Stimulated activated CD4-positive, alpha-beta T cell treated with anti-CD3 and anti-CD28 coated beads, Interleukin-4, amount 100 ng/mL, for 48 hours (primary cell): Measurements from ENCODE around the gene IL18.
"Not testable (repeated sequence)": the region's sequence is repeated elsewhere in the genome, so short reads cannot be mapped to it uniquely, and the experiment has no call there.

Experiments
- DNase-seq, 2 donors: peaks; one replicate each; pipeline ENCODE4 v3.0.0-alpha.2; 2020; ENCODE audit warnings: low read depth in 2 of 2

Gene IL18

GRCh38 chr11:112121981-112122615 is 41.8 kb downstream of the IL18 start:
- DNase-seq = no peak

- DNase-seq = no peak
These were observed 45.7 kb downstream of the IL18 start for GRCh38 chr11:112118176-112118575.

- DNase-seq = no peak
These were observed 48.5 kb downstream of the IL18 start for GRCh38 chr11:112115386-112115785.

GRCh38 chr11:112114460-112114859 is 49.4 kb downstream of the IL18 start:
- no peak for DNase-seq

- no peak for DNase-seq
These were observed 50.1 kb downstream of the IL18 start for GRCh38 chr11:112113539-112114457.

- no peak for DNase-seq
These were observed 57.8 kb downstream of the IL18 start for GRCh38 chr11:112106070-112106469.

- no peak for DNase-seq
These were observed 60.4 kb downstream of the IL18 start for GRCh38 chr11:112103446-112103845.

GRCh38 chr11:112100462-112100861 is 63.4 kb downstream of the IL18 start:
- no peak for DNase-seq

GRCh38 chr11:112097734-112098528 is 66.0 kb downstream of the IL18 start:
- DNase-seq = no peak

- DNase-seq = no peak
These were observed 67.7 kb downstream of the IL18 start for GRCh38 chr11:112096194-112096593.

- not testable (repeated sequence) for DNase-seq
These were observed 68.6 kb downstream of the IL18 start for GRCh38 chr11:112095302-112095701.
